Mesothelial cell of epicardium (in vitro differentiated cells): Measurements from ENCODE around the gene HUS1. TPM values are rescaled to one million over a fixed set of nuclear protein-coding genes. Genes with fewer than 3 reads are reported as not detected.

Experiments used
- DNase-seq, 2 experiments: peaks; one replicate each; pipeline ENCODE4 v3.0.0; 2021; ENCODE audit warnings: low spot score in 2 of 2; ENCODE audit not compliant: unreplicated experiment in 2 of 2
- H3K27ac Mint-ChIP-seq: 2 replicates; pipeline ENCODE4 v1.8.0; 2021; ENCODE audit warnings: mixed read lengths
- H3K27me3 Mint-ChIP-seq: 2 replicates; pipeline ENCODE4 v1.8.0; 2021; ENCODE audit warnings: low read depth, mixed read lengths
- H3K36me3 Mint-ChIP-seq: 2 replicates; pipeline ENCODE4 v1.8.0; 2021; ENCODE audit warnings: mixed read lengths
- H3K4me1 Mint-ChIP-seq: 2 replicates; pipeline ENCODE4 v1.8.0; 2021; ENCODE audit warnings: mixed read lengths
- H3K4me3 Mint-ChIP-seq: 2 replicates; pipeline ENCODE4 v1.8.0; 2021; ENCODE audit warnings: mild to moderate bottlenecking, moderate library complexity, mixed read lengths
- H3K9me3 Mint-ChIP-seq: 2 replicates; pipeline ENCODE4 v1.8.0; 2021; ENCODE audit warnings: mixed read lengths
- total RNA-seq: library from RNA; stranded (reverse); gene quantifications from 3 replicates; pipeline ENCODE4 v1.2.1, GENCODE V29; 2021
- TF ChIP-seq, protein P1 (sequence below): fragments of 200-600 bp; sonication (generic); IDR thresholded peaks from one replicate; pipeline ENCODE4 v1.5.0; 2021; ENCODE audit warnings: antibody characterized with exemption; ENCODE audit not compliant: unreplicated experiment

HUS1 gene
- total RNA-seq, 1 donor from 2014 or later = 39.7 TPM

DNA sequence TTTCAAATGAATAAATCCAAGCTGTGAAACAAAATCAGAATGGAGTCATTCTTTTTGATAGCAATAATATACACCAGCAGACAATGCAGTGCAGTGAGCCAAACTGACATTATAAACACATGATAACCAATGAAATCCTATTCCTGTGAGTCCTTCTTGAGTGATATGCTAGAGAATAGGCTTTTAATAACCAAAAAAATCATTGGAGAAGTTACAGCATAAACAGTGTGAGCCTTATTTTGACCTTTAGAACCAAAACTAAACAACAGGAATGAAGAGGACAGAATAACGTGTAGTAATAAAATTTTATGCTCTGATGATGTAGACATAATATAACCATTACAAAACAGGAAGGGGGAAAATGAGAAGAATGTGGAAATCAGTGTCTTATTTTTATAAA, 8.7 kb downstream of the HUS1 start:
- Mint-ChIP-seq H3K4me1 (peaks cover 19% of the 10 kb centered on the region), H3K27me3 (no peaks in the 10 kb centered on the region), H3K9me3 (no peaks in the 10 kb centered on the region), H3K27ac (peak overlapping the region; percentile 78), H3K4me3 (no peak overlapping the region), H3K36me3 (peaks cover 47% of the 10 kb centered on the region)
- no peak for DNase-seq
- TF ChIP-seq, protein P1, sequence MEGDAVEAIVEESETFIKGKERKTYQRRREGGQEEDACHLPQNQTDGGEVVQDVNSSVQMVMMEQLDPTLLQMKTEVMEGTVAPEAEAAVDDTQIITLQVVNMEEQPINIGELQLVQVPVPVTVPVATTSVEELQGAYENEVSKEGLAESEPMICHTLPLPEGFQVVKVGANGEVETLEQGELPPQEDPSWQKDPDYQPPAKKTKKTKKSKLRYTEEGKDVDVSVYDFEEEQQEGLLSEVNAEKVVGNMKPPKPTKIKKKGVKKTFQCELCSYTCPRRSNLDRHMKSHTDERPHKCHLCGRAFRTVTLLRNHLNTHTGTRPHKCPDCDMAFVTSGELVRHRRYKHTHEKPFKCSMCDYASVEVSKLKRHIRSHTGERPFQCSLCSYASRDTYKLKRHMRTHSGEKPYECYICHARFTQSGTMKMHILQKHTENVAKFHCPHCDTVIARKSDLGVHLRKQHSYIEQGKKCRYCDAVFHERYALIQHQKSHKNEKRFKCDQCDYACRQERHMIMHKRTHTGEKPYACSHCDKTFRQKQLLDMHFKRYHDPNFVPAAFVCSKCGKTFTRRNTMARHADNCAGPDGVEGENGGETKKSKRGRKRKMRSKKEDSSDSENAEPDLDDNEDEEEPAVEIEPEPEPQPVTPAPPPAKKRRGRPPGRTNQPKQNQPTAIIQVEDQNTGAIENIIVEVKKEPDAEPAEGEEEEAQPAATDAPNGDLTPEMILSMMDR = no peak

DNA sequence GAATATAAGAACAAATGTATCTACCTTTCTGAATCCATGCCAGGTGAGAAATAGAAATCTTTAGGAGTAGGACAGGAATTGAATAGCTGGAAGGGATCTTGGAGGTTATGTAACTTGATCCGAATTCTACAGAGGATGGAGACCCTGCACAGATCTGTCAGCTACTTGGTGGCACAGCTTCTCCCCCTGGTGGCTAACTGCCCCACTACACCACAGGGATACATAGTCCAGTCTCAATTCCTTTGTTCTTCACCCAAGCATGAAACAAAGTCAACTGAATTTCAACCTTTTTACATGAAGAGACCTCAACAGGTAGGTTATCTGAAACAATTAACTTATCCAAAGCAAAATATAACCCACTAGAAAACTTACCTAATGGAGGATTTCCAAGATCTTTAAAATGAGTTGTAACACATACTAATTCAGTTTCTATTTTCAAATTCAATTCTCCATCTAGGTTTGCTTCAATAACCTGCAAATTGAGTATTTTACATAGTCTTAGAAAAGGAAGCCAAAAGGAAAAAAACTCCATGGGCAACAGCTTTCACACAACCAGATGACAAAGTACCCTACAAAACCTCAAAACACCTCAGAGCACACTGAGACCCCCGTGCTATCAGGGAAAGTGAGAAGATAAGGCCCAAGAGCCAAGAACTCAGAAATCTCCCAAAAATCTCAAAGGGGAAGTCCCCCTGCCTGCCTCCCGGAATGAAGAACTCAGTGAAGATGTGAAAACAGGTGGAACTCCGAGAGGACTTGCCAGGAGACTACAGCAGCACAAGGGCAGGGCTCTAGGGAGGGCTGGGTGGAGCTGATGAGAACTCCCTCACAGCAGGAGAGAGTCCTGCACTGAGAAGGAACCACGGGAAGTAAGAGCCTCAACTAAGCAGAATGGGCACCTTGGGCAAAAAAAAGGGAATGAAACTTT, 10.3 kb downstream of the HUS1 start:
- Mint-ChIP-seq H3K36me3 (peaks cover 55% of the 10 kb centered on the region), H3K4me1 (peaks cover 19% of the 10 kb centered on the region), H3K27ac (peak overlapping the region; percentile 59), H3K27me3 (no peaks in the 10 kb centered on the region), H3K4me3 (no peak overlapping the region), H3K9me3 (no peaks in the 10 kb centered on the region)
- TF ChIP-seq, protein P1 = peak; percentile 89
- peak; percentile 45 to 82 for DNase-seq

DNA sequence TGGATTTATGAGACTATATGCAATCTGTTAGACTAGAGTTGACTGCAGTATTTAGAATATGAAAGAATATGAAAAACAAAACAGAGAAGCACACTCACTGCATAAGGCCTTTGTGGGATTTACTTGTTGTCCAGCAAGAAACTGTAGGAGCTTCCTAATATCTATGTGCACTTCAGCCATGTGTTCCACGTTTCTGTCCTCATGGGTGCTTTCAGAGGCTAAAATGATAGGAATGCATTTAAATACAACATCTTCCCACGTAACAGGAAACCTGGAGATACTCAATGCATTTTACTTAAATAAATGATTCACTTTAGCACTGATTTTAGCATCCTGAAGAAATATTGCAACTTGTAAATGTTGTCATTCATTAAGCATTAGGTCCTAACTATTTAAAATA, 11.7 kb downstream of the HUS1 start:
- TF ChIP-seq, protein P1 = no peak
- Mint-ChIP-seq H3K36me3 (peaks cover 52% of the 10 kb centered on the region), H3K27ac (no peak overlapping the region), H3K4me3 (no peak overlapping the region), H3K27me3 (no peaks in the 10 kb centered on the region), H3K9me3 (no peaks in the 10 kb centered on the region), H3K4me1 (peaks cover 19% of the 10 kb centered on the region)
- no peak for DNase-seq

DNA sequence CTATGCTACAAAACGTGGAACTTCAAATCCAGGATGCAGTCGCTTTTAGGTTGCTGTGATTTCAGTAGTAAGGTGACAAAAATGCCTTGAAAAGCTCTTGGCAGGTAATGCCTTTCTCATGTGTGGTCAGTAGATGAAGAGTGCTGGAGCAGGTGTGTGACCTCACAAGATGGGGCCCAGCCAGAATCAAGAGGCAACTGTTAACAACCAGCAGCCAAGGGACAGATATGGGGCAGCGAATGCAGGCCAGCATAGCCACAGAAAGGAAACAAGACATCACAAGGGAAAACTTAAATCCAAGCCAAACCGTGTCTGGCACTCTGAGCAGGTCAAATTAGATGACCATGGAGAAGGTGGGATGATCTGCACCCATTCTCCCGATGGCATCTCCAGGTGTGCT, 12.3 kb downstream of the HUS1 start:
- peaks cover 19% of the 10 kb centered on the region for H3K4me1 Mint-ChIP-seq
- H3K4me3 Mint-ChIP-seq = no peak overlapping the region
- H3K36me3 Mint-ChIP-seq = peaks cover 52% of the 10 kb centered on the region
- H3K9me3 Mint-ChIP-seq = no peaks in the 10 kb centered on the region
- no peak for DNase-seq
- TF ChIP-seq, protein P1 = no peak
- H3K27me3 Mint-ChIP-seq = no peaks in the 10 kb centered on the region
- H3K27ac Mint-ChIP-seq = no peak overlapping the region

DNA sequence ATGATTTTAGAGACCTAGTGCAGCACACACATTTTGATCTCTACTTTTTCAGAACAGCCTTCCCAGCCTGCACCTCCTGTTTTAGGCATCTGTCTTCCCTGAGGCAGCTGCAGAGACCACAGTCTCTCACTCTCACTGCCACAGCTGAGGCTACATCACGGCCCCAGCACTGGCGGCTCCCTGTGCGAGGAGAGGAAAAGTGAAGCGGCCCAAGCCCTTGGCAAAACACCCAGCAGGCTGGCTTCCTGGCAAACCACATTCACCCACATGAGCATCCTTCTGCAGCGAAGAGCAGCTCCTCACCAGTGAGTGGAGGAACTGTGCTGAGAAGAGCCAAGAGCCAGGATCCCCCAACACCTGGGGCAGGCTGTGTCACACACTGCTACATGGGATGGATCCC, 14.0 kb downstream of the HUS1 start:
- TF ChIP-seq, protein P1 = no peak
- H3K36me3 Mint-ChIP-seq = peaks cover 65% of the 10 kb centered on the region
- peaks cover 7% of the 10 kb centered on the region for H3K9me3 Mint-ChIP-seq
- H3K27me3 Mint-ChIP-seq = no peaks in the 10 kb centered on the region
- no peak overlapping the region for H3K4me3 Mint-ChIP-seq
- no peak for DNase-seq
- no peak overlapping the region for H3K27ac Mint-ChIP-seq
- H3K4me1 Mint-ChIP-seq = peaks cover 17% of the 10 kb centered on the region
